Vagina (tissue), 2 donors: ENCODE results near the gene NCAM2.

Experiments used
- POLR2A ChIP-seq, 2 donors: fragments of 450-650 bp; IDR thresholded peaks; one replicate each; pipeline ENCODE4 v1.6.1; 2017; ENCODE audit warnings: antibody characterized with exemption in 2 of 2, mild to moderate bottlenecking in 2 of 2, moderate library complexity in 2 of 2
- POLR2AphosphoS5 ChIP-seq, 2 donors: sonication (generic); formaldehyde crosslinking; IDR thresholded peaks; one replicate each; pipeline ENCODE4 v1.9.0; 2017; ENCODE audit warnings: antibody characterized with exemption in 2 of 2, mild to moderate bottlenecking in 2 of 2, low read depth in 1 of 2; ENCODE audit not compliant: insufficient read depth in 1 of 2

DNA sequence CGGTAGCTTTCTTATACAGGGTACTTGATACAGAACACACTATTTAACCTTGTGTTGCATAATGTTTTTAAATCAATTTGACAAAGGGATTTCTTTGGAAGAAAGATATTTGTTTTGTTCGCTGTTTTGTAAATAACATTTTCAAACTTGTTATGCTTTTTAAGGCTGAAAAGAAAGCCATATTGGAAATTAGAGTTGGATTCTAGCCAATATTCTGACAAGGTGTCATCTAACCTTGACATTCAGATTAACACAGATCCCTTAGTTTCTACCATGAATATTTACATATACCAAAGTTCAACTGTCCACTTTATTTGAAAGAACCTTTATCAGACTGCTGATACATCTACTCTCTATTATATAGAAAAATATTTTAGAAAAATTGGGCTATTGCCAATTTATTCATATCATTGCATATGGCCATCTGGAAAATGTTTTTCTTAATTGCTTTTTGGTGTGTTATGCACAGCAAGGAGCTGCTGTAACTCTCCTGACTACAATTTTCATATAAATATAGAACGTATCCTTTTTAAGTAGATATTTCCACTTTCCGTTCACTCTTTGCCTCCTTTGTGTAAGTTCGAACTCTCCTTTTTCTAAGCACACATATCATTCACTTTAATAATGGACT lies 206.3 kb downstream of the NCAM2 start:
- TF ChIP-seq POLR2A (IDR thresholded peaks at IDR 0.05) (no peak), POLR2AphosphoS5 (IDR thresholded peaks at IDR 0.05; ENCODE audit: insufficient read depth in 1 of 2, low read depth in 1 of 2) (no peak)
